HL-60/S4 treated with phorbol 12-myristate 13-acetate at 8.2 ng/mL for 4 days and 3 days (cell line): ENCODE data around the gene ATM.

ENCODE experiments used
- in situ Hi-C: fragments of 300-500 bp; cut with MboI; formaldehyde crosslinking; loops from 2 replicates; pipeline ENCODE4 v1.15.0; 2022; ENCODE audit warnings: low sequenced_read_pairs

The ATM gene

GRCh38 chr11:108218912-108219783, 3.7 kb upstream of the ATM start:
- in situ Hi-C loops: no loop called here

GRCh38 chr11:108220721-108221336, 2.0 kb upstream of the ATM start:
- in situ Hi-C loops: no loop called here

GRCh38 chr11:108221371-108221770, 1.5 kb upstream of the ATM start:
- in situ Hi-C loops: no loop called here

- in situ Hi-C loops: no loop called here
Observed at GRCh38 chr11:108221911-108222573, 825 bp upstream of the ATM start.

- in situ Hi-C loops: no loop called here
Observed at GRCh38 chr11:108223348-108224149, 682 bp downstream of the ATM start.

- in situ Hi-C loops: no loop called here
Observed at GRCh38 chr11:108224366-108224765, 1.5 kb downstream of the ATM start.

GRCh38 chr11:108224911-108225786, 2.3 kb downstream of the ATM start:
- in situ Hi-C loops: loop anchor here (25.0 kb wide), 1 partner anchor 88 kb away; no protein-coding TSS in a partner anchor

GRCh38 chr11:108226036-108226435, 3.2 kb downstream of the ATM start:
- in situ Hi-C loops: loop anchor here (25.0 kb wide), 1 partner anchor 89 kb away; no protein-coding TSS in a partner anchor

GRCh38 chr11:108228251-108228650, 5.4 kb downstream of the ATM start:
- in situ Hi-C loops: loop anchor here (25.0 kb wide), 1 partner anchor 91 kb away; no protein-coding TSS in a partner anchor

GRCh38 chr11:108233277-108233945, 10.5 kb downstream of the ATM start:
- in situ Hi-C loops: loop anchor here (25.0 kb wide), 1 partner anchor 96 kb away; no protein-coding TSS in a partner anchor

GRCh38 chr11:108235192-108235591, 12.3 kb downstream of the ATM start:
- in situ Hi-C loops: loop anchor here (25.0 kb wide), 1 partner anchor 98 kb away; no protein-coding TSS in a partner anchor

GRCh38 chr11:108235633-108236032, 12.8 kb downstream of the ATM start:
- in situ Hi-C loops: loop anchor here (25.0 kb wide), 1 partner anchor 98 kb away; no protein-coding TSS in a partner anchor

- in situ Hi-C loops: loop anchor here (25.0 kb wide), 1 partner anchor 100 kb away; no protein-coding TSS in a partner anchor
Observed at GRCh38 chr11:108237058-108237481, 14.2 kb downstream of the ATM start.

- in situ Hi-C loops: loop anchor here (25.0 kb wide), 1 partner anchor 102 kb away; no protein-coding TSS in a partner anchor
Observed at GRCh38 chr11:108239076-108239475, 16.2 kb downstream of the ATM start.

GRCh38 chr11:108241330-108242037, 18.6 kb downstream of the ATM start:
- in situ Hi-C loops: loop anchor here (25.0 kb wide), 1 partner anchor 104 kb away; no protein-coding TSS in a partner anchor

GRCh38 chr11:108242422-108242821, 19.6 kb downstream of the ATM start:
- in situ Hi-C loops: loop anchor here (25.0 kb wide), 1 partner anchor 105 kb away; no protein-coding TSS in a partner anchor

GRCh38 chr11:108246308-108246707, 23.4 kb downstream of the ATM start:
- in situ Hi-C loops: loop anchor here (25.0 kb wide), 1 partner anchor 109 kb away; no protein-coding TSS in a partner anchor

- in situ Hi-C loops: loop anchor here (25.0 kb wide), 1 partner anchor 110 kb away; no protein-coding TSS in a partner anchor
Observed at GRCh38 chr11:108246885-108247284, 24.0 kb downstream of the ATM start.
